IPS DF 6.9 (cell line): ENCODE results near the gene SF3A2.

ENCODE experiments used
- DNase-seq: peaks from one replicate; pipeline ENCODE4 v3.0.0-alpha.2; 2013; ENCODE audit warnings: low read depth, low spot score
- H3K27ac ChIP-seq: one replicate; pipeline ENCODE4 v1.5.1; 2013; ENCODE audit warnings: low read length, control low read depth
- H3K27me3 ChIP-seq: 2 replicates; pipeline ENCODE4 v1.6.1; 2013; ENCODE audit warnings: mild to moderate bottlenecking, low read length; ENCODE audit not compliant: control insufficient read depth, insufficient read depth
- H3K36me3 ChIP-seq: 2 replicates; pipeline ENCODE4 v1.6.1; 2013; ENCODE audit warnings: low read length; ENCODE audit not compliant: control insufficient read depth, insufficient read depth
- H3K4me1 ChIP-seq: 2 replicates; pipeline ENCODE4 v1.6.1; 2013; ENCODE audit warnings: low read length; ENCODE audit not compliant: control insufficient read depth, insufficient read depth
- H3K4me3 ChIP-seq: 2 replicates; pipeline ENCODE4 v1.5.1; 2013; ENCODE audit warnings: mild to moderate bottlenecking, low read length
- H3K9me3 ChIP-seq: 2 replicates; pipeline ENCODE4 v1.6.1; 2013; ENCODE audit warnings: low read length, inconsistent platforms; ENCODE audit not compliant: control insufficient read depth, insufficient read depth
- WGBS: extraction: QIAGEN DNeasy Blood & Tissue Kit; methylation state at CpG from one replicate; pipeline ENCODE4 v1.1.7; 2013; ENCODE audit warnings: mixed read lengths, missing lambda C conversion rate; ENCODE audit not compliant: insufficient read length, insufficient coverage; 5-methylcytosine and 5-hydroxymethylcytosine counted together

The SF3A2 gene

GRCh38 chr19:2233601-2234280 is 2.9 kb upstream of the SF3A2 start:
- Histone ChIP-seq H3K9me3 (no peaks in the 10 kb centered on the region), H3K27me3 (no peaks in the 10 kb centered on the region), H3K27ac (no peak overlapping the region), H3K4me1 (no peaks in the 10 kb centered on the region; the same call in 1 of the 2 replicates), H3K4me3 (no peak overlapping the region), H3K36me3 (peaks cover 17% of the 10 kb centered on the region)
- DNase-seq, result no peak
- WGBS, result no CpG with 5 or more reads among the region's 25 CpGs

GRCh38 chr19:2234996-2235380 is 1.6 kb upstream of the SF3A2 start:
- no peak overlapping the region for H3K27ac ChIP-seq
- no peak for DNase-seq
- no peaks in the 10 kb centered on the region for H3K27me3 ChIP-seq
- no peaks in the 10 kb centered on the region for H3K9me3 ChIP-seq
- peaks cover 9% of the 10 kb centered on the region for H3K36me3 ChIP-seq
- H3K4me1 ChIP-seq, result no peaks in the 10 kb centered on the region; the same call in 1 of the 2 replicates
- no CpG with 5 or more reads among the region's 6 CpGs for WGBS
- H3K4me3 ChIP-seq, result peak overlapping the region; percentile 88; the same call in 1 of the 2 replicates

GRCh38 chr19:2235381-2236063 is 1.1 kb upstream of the SF3A2 start:
- Histone ChIP-seq H3K9me3 (no peaks in the 10 kb centered on the region), H3K4me3 (peak overlapping the region; percentile 88), H3K4me1 (no peaks in the 10 kb centered on the region; the same call in 1 of the 2 replicates), H3K27me3 (no peaks in the 10 kb centered on the region), H3K27ac (no peak overlapping the region), H3K36me3 (peaks cover 5% of the 10 kb centered on the region; the same call in 1 of the 2 replicates)
- no peak for DNase-seq
- no CpG with 5 or more reads among the region's 48 CpGs for WGBS

GRCh38 chr19:2236064-2236313 is 635 bp upstream of the SF3A2 start:
- no peak for DNase-seq
- Histone ChIP-seq H3K27me3 (no peaks in the 10 kb centered on the region), H3K4me1 (no peaks in the 10 kb centered on the region; the same call in 1 of the 2 replicates), H3K36me3 (peaks cover 5% of the 10 kb centered on the region; the same call in 1 of the 2 replicates), H3K27ac (no peak overlapping the region), H3K9me3 (no peaks in the 10 kb centered on the region), H3K4me3 (peak overlapping the region; percentile 88)
- no CpG with 5 or more reads among the region's 28 CpGs for WGBS

- no CpG with 5 or more reads among the region's 43 CpGs for WGBS
- H3K4me3 ChIP-seq, result peak overlapping the region; percentile 88
- H3K36me3 ChIP-seq, result peaks cover 5% of the 10 kb centered on the region; the same call in 1 of the 2 replicates
- H3K27me3 ChIP-seq, result no peaks in the 10 kb centered on the region
- no peak for DNase-seq
- no peaks in the 10 kb centered on the region; the same call in 1 of the 2 replicates for H3K4me1 ChIP-seq
- no peaks in the 10 kb centered on the region for H3K9me3 ChIP-seq
- no peak overlapping the region for H3K27ac ChIP-seq
These were observed 636 bp downstream of the SF3A2 start for GRCh38 chr19:2237051-2237868.

- no peak overlapping the region for H3K4me3 ChIP-seq
- H3K27ac ChIP-seq, result no peak overlapping the region
- no peaks in the 10 kb centered on the region for H3K27me3 ChIP-seq
- no peaks in the 10 kb centered on the region; the same call in 1 of the 2 replicates for H3K4me1 ChIP-seq
- H3K36me3 ChIP-seq, result peaks cover 5% of the 10 kb centered on the region; the same call in 1 of the 2 replicates
- no peak for DNase-seq
- WGBS, result no CpG with 5 or more reads among the region's 6 CpGs
- H3K9me3 ChIP-seq, result no peaks in the 10 kb centered on the region
These were observed 1.2 kb downstream of the SF3A2 start for GRCh38 chr19:2237869-2238153.

- H3K27ac ChIP-seq, result no peak overlapping the region
- H3K4me1 ChIP-seq, result no peaks in the 10 kb centered on the region; the same call in 1 of the 2 replicates
- no peak overlapping the region for H3K4me3 ChIP-seq
- DNase-seq, result no peak
- peaks cover 10% of the 10 kb centered on the region for H3K36me3 ChIP-seq
- no peaks in the 10 kb centered on the region for H3K9me3 ChIP-seq
- no CpG with 5 or more reads among the region's 10 CpGs for WGBS
- H3K27me3 ChIP-seq, result no peaks in the 10 kb centered on the region
These were observed 2.5 kb downstream of the SF3A2 start for GRCh38 chr19:2239173-2239572.

- Histone ChIP-seq H3K27me3 (no peaks in the 10 kb centered on the region), H3K4me1 (no peaks in the 10 kb centered on the region; the same call in 1 of the 2 replicates), H3K4me3 (no peak overlapping the region), H3K36me3 (peaks cover 17% of the 10 kb centered on the region), H3K9me3 (no peaks in the 10 kb centered on the region), H3K27ac (no peak overlapping the region)
- no CpG with 5 or more reads among the region's 34 CpGs for WGBS
- DNase-seq, result no peak
These were observed 3.4 kb downstream of the SF3A2 start for GRCh38 chr19:2239771-2240770.

- Histone ChIP-seq H3K27ac (no peak overlapping the region), H3K9me3 (no peaks in the 10 kb centered on the region), H3K4me3 (no peak overlapping the region), H3K4me1 (no peaks in the 10 kb centered on the region; the same call in 1 of the 2 replicates), H3K27me3 (no peaks in the 10 kb centered on the region), H3K36me3 (peaks cover 26% of the 10 kb centered on the region)
- no peak for DNase-seq
- no CpG with 5 or more reads among the region's 41 CpGs for WGBS
These were observed 4.5 kb downstream of the SF3A2 start for GRCh38 chr19:2240881-2241760.
